Spleen (tissue), 7 donors: ENCODE data around the gene DAPK1.

ENCODE experiments used
- POLR2A ChIP-seq, 3 donors: fragments of 450-650 bp; IDR thresholded peaks; one replicate each; pipeline ENCODE4 v1.5.1; 2017; ENCODE audit warnings: antibody characterized with exemption in 3 of 3, mild to moderate bottlenecking in 1 of 3
- TF ChIP-seq, protein P1 (sequence below), 11 experiments: fragments of 200-600 bp in 7 of 11; fragments of 450-650 bp in 4 of 11; sonication (generic) in 4 of 11; IDR thresholded peaks in 8 of 11; conservative IDR thresholded peaks in 3 of 11; 1 replicate in 7 of 11; 2 replicates in 4 of 11; pipeline versions ENCODE4 v1.4.0 to v1.8.0; 2016 to 2021; ENCODE audit warnings: antibody characterized with exemption in 11 of 11, inconsistent platforms in 4 of 11, mild to moderate bottlenecking in 1 of 11
- donor health status: DM: no; HTN: no; CAD: no; lungs with moderate emphysema.
- donor health status: DM: no; HTN: no; CAD: no.
- donor health status: DM: no; HTN: no; CAD: no.

DNA sequence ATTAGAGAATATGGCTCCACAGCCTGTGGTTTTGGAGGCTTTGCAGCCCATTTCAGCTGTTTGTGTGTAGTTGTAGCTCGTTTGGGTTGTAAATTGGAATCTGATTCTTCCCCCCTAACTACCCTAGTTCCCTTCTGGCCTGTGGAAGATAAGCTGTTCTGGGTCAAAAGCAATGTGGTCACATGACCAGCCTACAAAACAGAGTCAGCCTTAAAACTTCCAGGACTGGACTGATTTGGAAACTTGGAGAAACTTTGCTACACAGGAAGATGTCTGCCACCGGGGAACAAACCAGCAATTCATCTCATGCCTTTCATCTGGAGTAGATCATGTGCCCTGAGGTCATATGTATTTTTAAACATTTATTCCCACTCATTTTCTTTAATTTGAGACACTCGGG is 83.8 kb downstream of the DAPK1 start:
- TF ChIP-seq, protein P1, sequence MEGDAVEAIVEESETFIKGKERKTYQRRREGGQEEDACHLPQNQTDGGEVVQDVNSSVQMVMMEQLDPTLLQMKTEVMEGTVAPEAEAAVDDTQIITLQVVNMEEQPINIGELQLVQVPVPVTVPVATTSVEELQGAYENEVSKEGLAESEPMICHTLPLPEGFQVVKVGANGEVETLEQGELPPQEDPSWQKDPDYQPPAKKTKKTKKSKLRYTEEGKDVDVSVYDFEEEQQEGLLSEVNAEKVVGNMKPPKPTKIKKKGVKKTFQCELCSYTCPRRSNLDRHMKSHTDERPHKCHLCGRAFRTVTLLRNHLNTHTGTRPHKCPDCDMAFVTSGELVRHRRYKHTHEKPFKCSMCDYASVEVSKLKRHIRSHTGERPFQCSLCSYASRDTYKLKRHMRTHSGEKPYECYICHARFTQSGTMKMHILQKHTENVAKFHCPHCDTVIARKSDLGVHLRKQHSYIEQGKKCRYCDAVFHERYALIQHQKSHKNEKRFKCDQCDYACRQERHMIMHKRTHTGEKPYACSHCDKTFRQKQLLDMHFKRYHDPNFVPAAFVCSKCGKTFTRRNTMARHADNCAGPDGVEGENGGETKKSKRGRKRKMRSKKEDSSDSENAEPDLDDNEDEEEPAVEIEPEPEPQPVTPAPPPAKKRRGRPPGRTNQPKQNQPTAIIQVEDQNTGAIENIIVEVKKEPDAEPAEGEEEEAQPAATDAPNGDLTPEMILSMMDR (IDR thresholded peaks at IDR 0.05 in 8 of 11, conservative IDR thresholded peaks at IDR 0.05 in 3 of 11) = no peak
- TF ChIP-seq POLR2A (IDR thresholded peaks at IDR 0.05) = no peak
